ENCODE measurements around the gene ZBTB25. TPM values are rescaled to one million over a fixed set of nuclear protein-coding genes. Genes with fewer than 3 reads are reported as not detected.

ZBTB25 gene
- total RNA-seq, 2 donors from 2014 or later = 7.9 to 10.6 TPM

DNA sequence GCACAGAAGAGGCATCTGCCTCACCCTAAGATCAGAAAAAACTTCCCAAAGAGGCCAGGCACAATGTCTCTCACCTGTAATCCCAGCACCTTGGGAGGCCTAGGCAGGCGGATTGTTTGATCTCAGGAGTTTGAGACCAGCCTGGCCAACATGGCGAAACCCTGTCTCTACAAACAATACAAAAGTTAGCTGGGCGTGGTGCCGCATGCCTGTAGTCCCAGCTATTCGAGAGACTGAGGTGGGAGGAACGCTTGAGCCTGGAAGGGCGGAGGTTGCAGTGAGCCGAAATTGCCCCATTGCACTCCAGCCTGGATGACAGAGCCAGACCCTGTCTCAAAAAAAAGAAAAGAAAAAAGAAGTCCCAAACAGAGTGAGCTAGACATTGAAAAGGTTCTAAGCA is 5.4 kb upstream of the ZBTB25 start:
- DNase-seq (no peak), ATAC-seq (no peak)
- Histone ChIP-seq H3K9me3 (no peaks in the 10 kb centered on the region), H3K4me3 (no peak overlapping the region), H3K27me3 (no peaks in the 10 kb centered on the region), H3K36me3 (replicated peaks in 1 of 2; ENCODE audit: insufficient read depth in 1 of 2, low read depth in 2 of 2) (no peaks in the 10 kb centered on the region), H3K4me1 (peaks cover 40% of the 10 kb centered on the region), H3K27ac (no peak overlapping the region)
- intact Hi-C loops (cut with DNase I) = no loop called here
- TF ChIP-seq POLR2A (IDR thresholded peaks at IDR 0.05) (no peak), CTCF (IDR thresholded peaks at IDR 0.05) (no peak)
- 91 to 92% methylated on average over 6 to 8 of the region's 8 CpGs for WGBS, 2 donors

- TF ChIP-seq POLR2A (IDR thresholded peaks at IDR 0.05) (no peak), CTCF (IDR thresholded peaks at IDR 0.05) (no peak)
- intact Hi-C loops (cut with DNase I) = no loop called here
- H3K27ac ChIP-seq = no peak overlapping the region
- peaks cover 40% of the 10 kb centered on the region for H3K4me1 ChIP-seq
- H3K27me3 ChIP-seq = no peaks in the 10 kb centered on the region
- H3K36me3 ChIP-seq (replicated peaks in 1 of 2; ENCODE audit: insufficient read depth in 1 of 2, low read depth in 2 of 2) = no peaks in the 10 kb centered on the region
- DNase-seq = no peak
- H3K9me3 ChIP-seq = no peaks in the 10 kb centered on the region
- WGBS, 2 donors = 23 to 39% methylated on average over 1 of the region's 1 CpG
- no peak overlapping the region for H3K4me3 ChIP-seq
- ATAC-seq = no peak
Observed at GRCh38 chr14:64508215-64508776, 4.7 kb upstream of the ZBTB25 start.

DNA sequence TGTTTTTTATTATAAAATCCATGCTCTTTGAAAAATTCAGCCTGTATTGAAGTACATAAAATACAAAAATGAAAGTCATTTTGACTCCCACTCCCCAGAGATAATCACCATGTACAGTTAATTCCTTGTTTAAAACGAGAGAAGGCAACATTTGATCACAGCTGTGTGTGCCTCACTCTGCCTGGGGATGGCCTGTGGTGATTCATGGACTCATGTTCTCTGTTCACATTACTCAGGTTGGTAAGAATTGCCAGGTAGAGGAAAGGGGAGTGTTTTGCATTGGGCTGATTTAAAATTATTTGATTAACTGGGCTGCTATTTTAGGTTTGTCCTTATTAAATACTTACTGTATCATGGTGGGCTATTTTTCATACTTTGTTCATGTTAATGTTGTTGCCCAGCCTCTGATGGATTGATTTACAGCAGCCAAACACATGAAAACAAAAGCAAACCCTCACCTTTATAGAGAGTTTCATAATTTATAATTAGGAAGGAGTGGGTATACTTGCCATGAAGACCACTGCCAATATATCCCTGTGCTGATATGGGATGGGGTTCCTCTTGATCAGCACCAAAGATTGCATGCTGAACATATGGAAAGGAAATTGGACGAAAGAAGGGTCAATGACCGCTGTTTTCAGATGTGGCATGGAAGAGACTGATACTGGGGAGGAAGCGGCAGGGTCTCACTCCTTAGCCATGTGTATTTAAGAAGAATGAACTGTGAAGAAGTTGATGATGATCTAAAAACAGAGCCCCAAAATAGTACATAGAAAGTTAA is 3.9 kb upstream of the ZBTB25 start:
- peak in 3 of 4 donors; percentile 21 to 48 (median 32) for DNase-seq
- Histone ChIP-seq H3K36me3 (replicated peaks in 1 of 2; ENCODE audit: insufficient read depth in 1 of 2, low read depth in 2 of 2) (no peaks in the 10 kb centered on the region), H3K4me1 (peaks cover 44% of the 10 kb centered on the region), H3K27me3 (no peaks in the 10 kb centered on the region), H3K4me3 (no peak overlapping the region), H3K9me3 (no peaks in the 10 kb centered on the region), H3K27ac (peak overlapping the region in 1 of 4 donors; percentile 99)
- TF ChIP-seq CTCF (IDR thresholded peaks at IDR 0.05) (no peak), POLR2A (IDR thresholded peaks at IDR 0.05) (no peak)
- ATAC-seq = no peak
- intact Hi-C loops (cut with DNase I) = no loop called here
- 74% methylated on average over 4 of the region's 4 CpGs for WGBS, 2 donors

GRCh38 chr14:64506721-64507120 is 3.1 kb upstream of the ZBTB25 start:
- no peaks in the 10 kb centered on the region for H3K36me3 ChIP-seq (replicated peaks in 1 of 2; ENCODE audit: insufficient read depth in 1 of 2, low read depth in 2 of 2)
- peak overlapping the region in 2 of 4 donors; percentile 31 to 99 for H3K27ac ChIP-seq
- WGBS, 2 donors = 36% methylated on average over 3 of the region's 3 CpGs
- intact Hi-C loops (cut with DNase I) = no loop called here
- TF ChIP-seq POLR2A (IDR thresholded peaks at IDR 0.05) (no peak), CTCF (IDR thresholded peaks at IDR 0.05) (no peak)
- ATAC-seq (no peak), DNase-seq (no peak)
- no peaks in the 10 kb centered on the region for H3K9me3 ChIP-seq
- no peaks in the 10 kb centered on the region for H3K27me3 ChIP-seq
- H3K4me1 ChIP-seq = peaks cover 52% of the 10 kb centered on the region
- no peak overlapping the region for H3K4me3 ChIP-seq
